GM19467 (cell line): ENCODE measurements around the gene SNAP47.

Experiments used
- ATAC-seq: cut with Tn5 transposase; IDR thresholded peaks from one replicate; pipeline ENCODE4 v1.9.1; 2021; ENCODE audit warnings: mild to moderate bottlenecking, moderate library complexity; ENCODE audit not compliant: unreplicated experiment

Gene SNAP47

GRCh38 chr1:227767401-227768124 lies 32.3 kb downstream of the SNAP47 start:
- ATAC-seq, result no peak

GRCh38 chr1:227768125-227768439 lies 32.8 kb downstream of the SNAP47 start:
- ATAC-seq, result no peak

GRCh38 chr1:227768640-227769039 lies 33.4 kb downstream of the SNAP47 start:
- ATAC-seq, result no peak

DNA sequence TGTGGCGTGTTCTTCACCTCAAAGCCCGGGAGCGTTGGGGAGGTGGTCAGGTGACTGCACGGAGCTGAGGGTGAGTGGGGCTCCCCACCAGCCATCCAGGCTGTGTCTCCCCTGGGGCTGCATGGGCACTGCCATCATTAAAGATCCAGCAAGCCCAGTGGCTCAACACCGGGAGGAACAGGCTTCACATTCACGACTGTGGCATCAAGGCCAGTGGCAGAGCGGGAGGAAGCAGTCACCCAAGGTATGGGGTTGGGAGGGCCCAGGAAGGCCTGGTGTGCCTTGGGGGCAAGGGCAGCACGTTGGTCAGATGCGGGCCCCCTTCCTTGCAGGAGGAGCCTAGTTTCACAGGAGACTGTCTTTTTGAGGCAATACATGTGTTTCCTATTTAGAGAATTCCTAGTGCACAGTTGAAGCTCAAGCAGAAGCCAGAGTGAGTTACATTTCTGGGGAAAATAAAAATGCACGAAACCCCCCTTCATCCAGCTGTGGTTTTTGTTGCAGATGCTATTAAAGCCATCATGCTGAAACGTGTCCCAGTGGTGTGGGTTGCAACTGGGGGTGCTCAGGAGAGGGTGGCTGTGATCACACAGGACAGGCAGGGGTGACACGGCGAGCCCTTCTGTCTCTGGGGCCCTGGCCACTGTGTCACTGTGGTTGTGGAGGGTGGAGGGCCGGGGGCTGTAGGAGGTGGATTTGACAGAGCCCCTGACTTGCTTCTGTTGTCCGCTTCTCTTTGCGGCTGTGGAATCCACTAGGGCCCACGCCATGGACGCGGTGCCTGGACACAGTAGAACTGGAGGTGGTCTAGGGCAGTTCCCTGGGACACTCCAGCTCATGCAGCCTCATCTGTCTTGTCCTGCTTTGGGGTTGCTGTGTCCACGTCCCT lies 34.1 kb downstream of the SNAP47 start:
- no peak for ATAC-seq

- ATAC-seq, result no peak
These were observed 34.8 kb downstream of the SNAP47 start for GRCh38 chr1:227769936-227770494.

- no peak for ATAC-seq
These were observed 35.6 kb downstream of the SNAP47 start for GRCh38 chr1:227770812-227771211.

GRCh38 chr1:227771326-227771725 lies 36.1 kb downstream of the SNAP47 start:
- no peak for ATAC-seq

DNA sequence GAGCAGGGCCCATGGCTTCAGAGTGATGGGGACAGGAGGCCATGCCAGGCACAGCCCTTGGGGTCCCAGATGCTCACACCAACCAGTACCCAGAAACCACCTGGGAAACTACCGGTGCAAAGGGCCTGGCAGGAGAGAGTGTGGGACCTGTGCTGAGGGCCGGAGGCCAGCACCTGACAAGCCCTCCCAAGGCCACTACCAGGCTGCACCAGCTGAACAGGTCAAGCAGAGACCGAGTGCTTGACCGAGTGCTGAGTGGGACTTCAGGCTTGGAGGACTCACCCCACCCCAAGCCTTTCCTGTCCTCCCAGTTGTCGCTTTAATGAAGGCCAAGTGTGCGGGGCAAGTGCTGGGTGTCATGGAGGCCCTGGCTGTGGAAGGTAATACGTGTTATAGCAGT lies 36.5 kb downstream of the SNAP47 start:
- ATAC-seq, result no peak

GRCh38 chr1:227773558-227773957 lies 38.3 kb downstream of the SNAP47 start:
- ATAC-seq, result no peak

DNA sequence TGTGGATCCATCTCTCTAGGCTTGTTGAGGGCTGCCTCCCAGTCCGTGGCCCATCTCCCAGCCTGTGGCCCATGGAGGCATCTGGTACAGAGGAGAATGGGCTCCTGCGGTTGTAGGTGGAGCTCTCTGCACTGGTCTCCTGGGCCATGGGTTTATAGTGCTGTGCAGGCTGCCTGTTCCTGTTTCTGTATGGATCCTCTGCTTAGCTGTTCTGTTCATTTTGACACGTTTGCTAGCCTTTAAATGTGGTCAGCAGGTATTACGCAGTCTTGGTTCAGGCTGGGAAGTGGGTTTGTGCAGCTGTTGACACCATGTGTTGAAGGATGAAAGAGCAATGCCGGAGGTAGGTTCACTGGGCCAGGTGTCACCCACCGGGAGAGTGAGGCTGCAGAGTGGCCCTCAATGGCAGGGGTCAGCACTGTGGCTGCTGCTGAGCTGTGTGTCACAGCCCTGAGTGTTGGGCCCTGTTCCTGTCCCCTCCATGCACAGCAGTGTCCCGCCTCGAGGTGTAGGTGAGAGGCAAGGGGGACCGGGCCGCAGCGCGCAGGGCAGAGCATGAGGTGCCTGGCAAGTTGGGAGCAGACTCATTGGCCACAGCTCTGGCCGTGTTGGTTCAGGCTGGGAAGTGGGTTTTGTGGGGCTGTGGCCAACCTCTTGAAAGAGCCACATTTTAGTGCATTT lies 39.0 kb downstream of the SNAP47 start:
- no peak for ATAC-seq

DNA sequence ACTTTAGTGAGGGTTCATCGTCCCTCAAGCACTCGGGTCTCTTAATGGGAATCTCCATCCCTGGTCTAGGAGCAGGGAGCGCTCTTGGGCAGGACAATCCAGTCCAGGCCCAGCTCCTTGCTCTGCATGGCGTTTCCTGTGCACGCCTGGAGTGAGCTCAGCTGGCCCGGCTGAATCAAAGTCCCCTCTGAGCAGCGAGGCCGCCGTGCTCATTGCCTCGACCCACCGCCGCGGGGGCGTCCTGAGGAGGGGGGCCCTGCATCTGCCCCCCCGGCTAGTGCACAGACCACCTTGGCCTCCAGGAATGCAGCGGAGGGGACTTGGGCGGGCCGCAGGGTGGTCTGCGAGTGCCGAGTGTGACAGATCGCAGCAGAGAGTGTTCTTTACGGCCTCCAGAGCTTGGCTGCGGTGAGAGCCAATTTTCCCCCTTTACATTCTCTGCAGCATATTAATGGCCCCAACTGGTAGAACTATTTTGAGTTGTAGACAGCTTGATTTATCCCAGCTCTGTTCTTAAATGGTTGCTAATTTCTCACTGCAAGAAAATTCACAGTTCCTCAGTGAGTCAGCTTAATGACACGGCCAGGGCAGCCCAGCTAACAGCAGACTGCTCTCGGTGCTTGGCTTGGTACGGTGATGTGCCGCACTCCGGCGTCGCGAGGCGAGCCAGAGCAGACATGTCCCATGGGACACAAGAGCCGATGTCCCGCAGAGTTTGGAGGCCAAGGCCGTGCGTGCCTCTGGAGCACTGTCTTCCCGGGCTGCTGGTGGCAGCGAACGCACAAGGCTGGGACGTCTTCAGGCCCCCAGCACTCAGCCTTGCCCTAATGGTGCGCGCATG lies 39.8 kb downstream of the SNAP47 start:
- no peak for ATAC-seq

DNA sequence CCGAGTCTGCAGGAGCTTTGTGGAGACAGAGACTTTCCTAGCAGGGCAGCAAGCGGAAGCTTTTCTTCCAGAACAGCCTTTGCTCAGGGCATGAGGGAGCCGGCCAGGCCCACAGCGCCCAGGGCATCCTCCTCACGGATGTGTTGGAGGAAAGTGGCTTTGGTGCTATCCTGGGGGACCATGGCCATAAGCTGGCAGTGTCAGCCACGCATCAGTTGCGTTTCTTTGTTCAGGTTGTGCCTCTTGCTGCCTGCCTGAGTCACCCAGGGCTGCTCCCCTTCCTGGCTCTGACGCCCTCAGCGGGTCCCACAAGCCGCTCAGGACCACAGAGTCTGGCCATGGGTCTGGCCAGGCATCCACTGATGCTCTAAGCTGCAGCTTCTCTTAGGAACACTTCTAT lies 40.6 kb downstream of the SNAP47 start:
- ATAC-seq, result no peak

DNA sequence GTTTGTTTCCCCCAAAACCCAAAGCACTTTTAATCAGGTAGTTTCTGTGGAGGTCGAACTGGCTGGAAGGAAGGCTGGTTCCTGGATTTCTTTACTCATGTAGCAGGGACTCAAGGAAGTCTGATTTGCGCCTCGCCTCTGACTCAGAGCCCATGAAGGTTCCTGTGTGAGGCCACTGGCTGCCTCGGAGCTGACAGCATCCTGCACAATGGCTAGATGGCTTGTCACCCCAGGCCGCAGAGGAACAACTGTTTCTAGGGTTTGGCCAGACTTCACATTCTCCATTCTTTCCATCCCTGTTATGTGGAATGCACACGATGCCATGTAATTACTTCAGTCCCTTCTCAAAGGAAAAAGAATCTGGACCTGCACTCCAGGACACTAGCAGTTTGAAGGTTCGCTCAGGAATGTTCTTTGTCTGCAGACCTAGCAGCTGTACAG lies 41.1 kb downstream of the SNAP47 start:
- ATAC-seq, result no peak

DNA sequence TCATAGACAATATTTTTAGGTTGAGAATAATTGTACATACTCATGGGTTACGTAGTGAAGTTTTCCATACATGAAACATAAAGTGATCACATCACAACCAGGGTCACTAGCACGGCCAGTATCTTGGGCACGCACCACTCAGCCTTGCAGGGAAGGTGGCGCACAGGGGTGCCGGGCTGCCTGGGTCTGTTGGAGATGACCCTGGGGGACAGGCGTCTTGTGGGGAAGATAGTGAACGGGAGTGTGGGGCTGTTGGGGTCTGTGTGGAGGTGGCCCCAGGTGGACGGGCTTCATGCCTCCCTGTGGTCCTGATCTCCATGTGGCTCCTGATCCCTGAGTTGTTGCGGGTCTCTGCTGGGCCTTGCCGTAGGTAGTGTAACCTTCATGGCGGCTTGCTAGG lies 41.9 kb downstream of the SNAP47 start:
- ATAC-seq, result no peak

GRCh38 chr1:227777646-227778045 lies 42.4 kb downstream of the SNAP47 start:
- ATAC-seq, result no peak

GRCh38 chr1:227778401-227778947 lies 43.2 kb downstream of the SNAP47 start:
- ATAC-seq, result no peak

DNA sequence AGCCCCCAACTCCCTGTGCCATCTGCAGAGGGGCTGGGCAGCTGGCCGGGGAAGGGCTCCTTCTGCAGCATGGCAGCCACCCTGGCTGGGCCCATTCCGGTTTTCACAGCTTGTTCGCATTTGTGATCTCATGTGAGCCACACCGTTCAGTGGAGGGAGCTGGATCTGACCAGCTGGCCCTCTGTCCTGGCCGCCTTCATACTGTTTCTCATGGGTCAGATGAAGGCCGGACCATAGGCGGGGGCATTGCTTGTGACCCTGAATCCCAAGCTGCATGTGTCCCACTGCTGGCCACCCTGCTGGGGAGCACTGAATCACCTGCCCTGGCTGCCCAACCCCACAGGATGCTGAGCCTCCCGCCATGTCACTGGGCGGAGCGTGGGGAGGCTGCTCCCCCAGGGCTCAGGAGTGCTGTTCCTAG lies 43.8 kb downstream of the SNAP47 start:
- ATAC-seq, result no peak

DNA sequence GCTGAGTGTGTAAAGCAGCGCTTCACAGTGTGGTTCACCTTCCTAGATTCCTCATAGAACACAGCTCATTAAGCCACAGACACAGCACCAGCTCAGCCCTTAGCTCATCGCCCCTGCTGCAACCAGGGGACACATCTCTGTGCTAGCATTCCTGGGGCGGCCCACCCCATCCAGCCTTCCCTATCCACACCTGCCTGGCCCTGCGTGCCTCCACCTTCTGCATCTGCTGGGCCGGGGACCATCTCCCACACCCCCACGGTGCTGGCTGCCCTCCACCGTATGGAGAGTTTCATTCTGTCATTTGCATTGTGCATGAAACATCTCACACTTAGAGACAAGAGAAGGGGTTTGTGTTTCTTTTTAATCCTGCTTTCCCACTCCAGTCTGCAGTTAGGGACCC lies 44.5 kb downstream of the SNAP47 start:
- no peak for ATAC-seq

- ATAC-seq, result no peak
These were observed 45.1 kb downstream of the SNAP47 start for GRCh38 chr1:227780101-227781044.
